ENCODE measurements around the gene CSRP3. TPM values are rescaled to one million over a fixed set of nuclear protein-coding genes. Genes with fewer than 3 reads are reported as not detected.

The CSRP3 gene
- total RNA-seq, 3 donors from 2014 or later, result not detected

DNA sequence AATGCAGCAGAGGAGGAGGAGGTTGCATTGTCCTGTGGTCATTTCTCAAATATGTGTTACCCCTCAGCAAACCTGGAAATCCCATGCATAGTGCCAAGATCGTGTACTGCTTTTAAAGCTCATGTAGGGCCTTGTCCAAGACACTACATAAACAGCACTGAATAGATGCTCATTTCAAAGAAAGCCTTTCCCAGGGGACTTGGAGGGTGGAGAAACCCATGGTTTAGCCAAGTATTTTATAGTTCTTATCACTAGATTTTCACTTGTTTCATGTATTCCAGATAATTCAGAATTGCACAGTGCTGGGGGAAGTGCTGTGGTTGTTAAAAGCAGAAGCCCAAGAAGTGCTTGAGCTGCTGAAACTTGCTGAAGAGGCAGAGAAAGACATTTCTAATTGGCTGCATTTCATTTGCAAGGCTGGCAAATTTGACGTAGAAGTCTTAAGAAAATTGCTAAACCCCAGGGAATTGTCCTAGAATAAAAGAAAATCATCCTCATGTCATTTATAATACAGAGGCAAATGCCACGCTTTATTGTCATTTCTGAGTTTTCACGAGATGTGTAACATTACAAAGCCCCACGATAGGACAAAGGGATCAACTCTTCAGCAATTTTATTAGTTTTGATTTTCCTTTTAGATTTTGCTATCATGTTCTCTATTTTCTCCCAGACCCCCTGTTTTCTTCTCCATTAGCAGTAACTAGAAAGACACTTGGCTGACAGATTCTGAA, 20.1 kb downstream of the CSRP3 start:
- Histone ChIP-seq H3K27ac (no peak overlapping the region), H3K9me3 (no peaks in the 10 kb centered on the region), H3K4me1 (no peaks in the 10 kb centered on the region), H3K4me3 (no peak overlapping the region), H3K36me3 (no peaks in the 10 kb centered on the region), H3K27me3 (no peaks in the 10 kb centered on the region)
- intact Hi-C loops (cut with DNase I; ENCODE audit: low total_unique reads), result no loop called here
- no peak for DNase-seq (ENCODE audit: low spot score in 2 of 2)
- TF ChIP-seq POLR2AphosphoS5 (IDR thresholded peaks at IDR 0.05), result no peak
- no peak for TF ChIP-seq POLR2A (IDR thresholded peaks at IDR 0.05)
- TF ChIP-seq, protein P1, sequence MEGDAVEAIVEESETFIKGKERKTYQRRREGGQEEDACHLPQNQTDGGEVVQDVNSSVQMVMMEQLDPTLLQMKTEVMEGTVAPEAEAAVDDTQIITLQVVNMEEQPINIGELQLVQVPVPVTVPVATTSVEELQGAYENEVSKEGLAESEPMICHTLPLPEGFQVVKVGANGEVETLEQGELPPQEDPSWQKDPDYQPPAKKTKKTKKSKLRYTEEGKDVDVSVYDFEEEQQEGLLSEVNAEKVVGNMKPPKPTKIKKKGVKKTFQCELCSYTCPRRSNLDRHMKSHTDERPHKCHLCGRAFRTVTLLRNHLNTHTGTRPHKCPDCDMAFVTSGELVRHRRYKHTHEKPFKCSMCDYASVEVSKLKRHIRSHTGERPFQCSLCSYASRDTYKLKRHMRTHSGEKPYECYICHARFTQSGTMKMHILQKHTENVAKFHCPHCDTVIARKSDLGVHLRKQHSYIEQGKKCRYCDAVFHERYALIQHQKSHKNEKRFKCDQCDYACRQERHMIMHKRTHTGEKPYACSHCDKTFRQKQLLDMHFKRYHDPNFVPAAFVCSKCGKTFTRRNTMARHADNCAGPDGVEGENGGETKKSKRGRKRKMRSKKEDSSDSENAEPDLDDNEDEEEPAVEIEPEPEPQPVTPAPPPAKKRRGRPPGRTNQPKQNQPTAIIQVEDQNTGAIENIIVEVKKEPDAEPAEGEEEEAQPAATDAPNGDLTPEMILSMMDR (IDR thresholded peaks at IDR 0.05), result no peak

DNA sequence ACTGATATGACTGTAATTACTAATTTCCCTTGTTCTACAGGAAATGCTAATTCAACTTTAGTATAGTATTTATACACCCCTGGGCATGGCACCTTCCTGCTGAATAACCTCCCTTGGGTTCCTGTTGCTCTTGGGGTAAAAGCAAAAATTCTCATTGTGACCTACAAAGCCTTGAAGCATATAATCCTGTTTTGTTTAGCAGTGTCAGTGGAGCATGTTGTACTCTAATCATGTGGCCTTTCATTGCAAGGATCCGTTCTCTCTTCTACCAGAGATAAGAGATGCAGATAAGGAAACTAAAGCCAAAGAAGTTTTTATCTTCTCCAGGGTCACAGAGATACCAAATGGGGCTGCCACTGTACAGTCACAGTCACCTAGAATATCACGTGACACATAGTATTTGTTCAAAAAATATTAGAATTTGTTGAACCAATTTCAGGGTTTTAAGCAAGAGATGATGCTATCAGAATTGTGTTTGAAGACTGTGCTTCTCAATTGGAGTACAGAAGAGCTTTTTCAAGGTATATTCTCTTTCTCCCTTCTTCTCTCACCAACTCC, 25.1 kb downstream of the CSRP3 start:
- no peaks in the 10 kb centered on the region for H3K27me3 ChIP-seq
- no peak overlapping the region for H3K4me3 ChIP-seq
- no peak overlapping the region for H3K27ac ChIP-seq
- no peaks in the 10 kb centered on the region for H3K36me3 ChIP-seq
- TF ChIP-seq, protein P1 (IDR thresholded peaks at IDR 0.05), result no peak
- TF ChIP-seq POLR2AphosphoS5 (IDR thresholded peaks at IDR 0.05), result no peak
- no peak for TF ChIP-seq POLR2A (IDR thresholded peaks at IDR 0.05)
- DNase-seq (ENCODE audit: low spot score in 2 of 2), result no peak
- no peaks in the 10 kb centered on the region for H3K9me3 ChIP-seq
- intact Hi-C loops (cut with DNase I; ENCODE audit: low total_unique reads), result loop anchor here (5.0 kb wide), 1 partner anchor 1569 kb away; no protein-coding TSS in a partner anchor
- no peaks in the 10 kb centered on the region for H3K4me1 ChIP-seq

DNA sequence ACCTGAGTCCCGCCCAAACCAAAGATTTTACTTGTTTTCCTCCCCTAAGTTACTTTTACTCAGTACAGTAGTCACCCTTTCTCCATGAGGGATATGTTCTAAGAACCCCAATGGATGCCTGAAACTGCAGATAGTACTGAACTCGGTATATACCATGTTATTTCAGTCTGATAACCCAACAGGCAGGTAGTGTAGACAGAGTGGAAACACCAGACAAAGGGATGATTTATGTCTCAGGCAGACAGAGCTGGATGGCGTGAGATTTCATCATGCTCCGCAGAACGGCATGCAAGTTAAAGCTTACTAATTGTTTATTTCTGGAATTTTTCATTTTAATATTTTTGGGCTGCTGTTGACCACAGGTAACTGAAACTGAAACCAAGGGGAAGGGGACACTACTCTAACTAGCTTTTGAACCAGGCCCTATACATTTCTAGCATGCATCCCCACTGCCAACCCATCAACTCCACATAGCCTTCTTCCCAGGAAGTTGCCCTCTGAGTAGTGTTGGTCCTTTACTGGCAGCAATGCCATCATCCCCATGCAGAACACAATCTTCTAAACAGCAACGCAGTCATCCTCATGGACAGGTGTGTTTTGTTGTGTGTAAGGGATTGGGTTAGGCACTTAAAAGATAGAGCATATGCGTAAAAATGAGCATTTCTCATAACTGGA, 27.7 kb downstream of the CSRP3 start:
- TF ChIP-seq POLR2A (IDR thresholded peaks at IDR 0.05) (no peak), POLR2AphosphoS5 (IDR thresholded peaks at IDR 0.05) (no peak)
- TF ChIP-seq, protein P1 (IDR thresholded peaks at IDR 0.05), result no peak
- Histone ChIP-seq H3K36me3 (no peaks in the 10 kb centered on the region), H3K4me3 (no peak overlapping the region), H3K27ac (no peak overlapping the region), H3K4me1 (no peaks in the 10 kb centered on the region), H3K9me3 (no peaks in the 10 kb centered on the region), H3K27me3 (no peaks in the 10 kb centered on the region)
- intact Hi-C loops (cut with DNase I; ENCODE audit: low total_unique reads), result no loop called here
- DNase-seq (ENCODE audit: low spot score in 2 of 2), result no peak

DNA sequence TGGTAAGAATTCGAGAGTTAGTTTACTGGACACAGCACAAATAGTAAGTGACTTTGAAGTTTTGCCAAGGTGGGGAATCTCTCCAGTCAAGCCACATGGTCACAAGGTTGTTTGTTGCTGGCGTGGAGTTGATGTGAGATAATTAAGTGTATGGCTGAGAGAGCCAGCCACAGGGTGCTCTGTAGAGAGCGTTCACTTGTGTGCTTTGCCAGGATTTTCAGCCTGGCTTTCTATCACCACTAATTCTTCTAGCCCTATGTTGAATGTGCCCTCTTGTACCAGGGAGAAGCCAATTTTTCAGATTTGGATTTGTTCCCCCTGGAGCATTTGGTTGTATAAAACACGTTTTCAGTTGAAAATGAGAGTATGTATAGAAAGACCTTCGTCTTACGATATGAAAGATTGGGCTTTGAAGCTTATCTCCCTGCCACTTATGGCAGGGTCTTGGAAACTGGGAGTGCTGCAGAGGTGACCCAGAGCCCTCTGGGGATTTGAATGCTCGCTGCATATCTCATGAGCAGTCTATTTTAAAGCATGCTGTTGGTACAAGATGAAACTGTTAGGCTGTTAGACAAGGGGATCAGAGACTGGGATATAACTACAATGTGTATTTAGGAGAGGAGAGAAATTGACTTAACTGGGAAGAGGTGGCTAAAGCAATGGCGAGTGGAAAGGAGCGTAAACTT, 28.6 kb downstream of the CSRP3 start:
- Histone ChIP-seq H3K4me3 (no peak overlapping the region), H3K27me3 (no peaks in the 10 kb centered on the region), H3K36me3 (no peaks in the 10 kb centered on the region), H3K27ac (no peak overlapping the region), H3K4me1 (no peaks in the 10 kb centered on the region), H3K9me3 (no peaks in the 10 kb centered on the region)
- TF ChIP-seq POLR2AphosphoS5 (IDR thresholded peaks at IDR 0.05) (no peak), POLR2A (IDR thresholded peaks at IDR 0.05) (no peak)
- TF ChIP-seq, protein P1 (IDR thresholded peaks at IDR 0.05), result no peak
- intact Hi-C loops (cut with DNase I; ENCODE audit: low total_unique reads), result no loop called here
- DNase-seq (ENCODE audit: low spot score in 2 of 2), result no peak
